GM23338 (cell line): Measurements from ENCODE around the gene PROKR2.

Experiments
- CREB1 ChIP-seq: fragments of 250-450 bp; sonication (Bioruptor Pico); IDR thresholded peaks from 2 replicates; pipeline ENCODE4 v1.5.0; 2020; ENCODE audit warnings: low read depth, mild to moderate bottlenecking, moderate library complexity
- EZH2 ChIP-seq: fragments of 200-600 bp; sonication (generic); IDR thresholded peaks from one replicate; pipeline ENCODE4 v1.8.0; 2017; ENCODE audit warnings: antibody characterized with exemption, mild to moderate bottlenecking, low read depth; ENCODE audit not compliant: unreplicated experiment
- EZH2phosphoT487 ChIP-seq: fragments of 200-600 bp; sonication (generic); IDR thresholded peaks from one replicate; pipeline ENCODE4 v1.8.1; 2018; ENCODE audit warnings: antibody characterized with exemption; ENCODE audit not compliant: unreplicated experiment
- NANOG ChIP-seq: IDR thresholded peaks from 2 replicates; pipeline ENCODE4 v1.6.1; 2016; ENCODE audit warnings: antibody characterized with exemption, borderline replicate concordance
- POLR2AphosphoS5 ChIP-seq: IDR thresholded peaks from 2 replicates; pipeline ENCODE4 v1.6.1; 2016; ENCODE audit warnings: antibody characterized with exemption, low read depth
- ZNF114 ChIP-seq: fragments of 250-450 bp; sonication (Bioruptor Pico); IDR thresholded peaks from 2 replicates; pipeline ENCODE4 v1.5.0; 2020; ENCODE audit warnings: mild to moderate bottlenecking, moderate library complexity
- TF ChIP-seq, protein P1 (sequence below): IDR thresholded peaks from 2 replicates; pipeline ENCODE4 v1.6.1; 2016; ENCODE audit warnings: antibody characterized with exemption
- TF ChIP-seq, protein P2 (sequence below), 2 experiments: fragments of 200-600 bp in 1 of 2; sonication (generic) in 1 of 2; conservative IDR thresholded peaks; 2 replicates each; pipeline versions ENCODE4 v1.5.1 to v1.6.1; 2016 to 2017; ENCODE audit warnings: antibody characterized with exemption in 2 of 2, low read depth in 2 of 2, mild to moderate bottlenecking in 2 of 2, moderate library complexity in 1 of 2
- TF ChIP-seq, protein P3 (sequence below): IDR thresholded peaks from one replicate; pipeline ENCODE4 v1.6.1; 2018; ENCODE audit warnings: antibody characterized with exemption; ENCODE audit not compliant: unreplicated experiment

DNA sequence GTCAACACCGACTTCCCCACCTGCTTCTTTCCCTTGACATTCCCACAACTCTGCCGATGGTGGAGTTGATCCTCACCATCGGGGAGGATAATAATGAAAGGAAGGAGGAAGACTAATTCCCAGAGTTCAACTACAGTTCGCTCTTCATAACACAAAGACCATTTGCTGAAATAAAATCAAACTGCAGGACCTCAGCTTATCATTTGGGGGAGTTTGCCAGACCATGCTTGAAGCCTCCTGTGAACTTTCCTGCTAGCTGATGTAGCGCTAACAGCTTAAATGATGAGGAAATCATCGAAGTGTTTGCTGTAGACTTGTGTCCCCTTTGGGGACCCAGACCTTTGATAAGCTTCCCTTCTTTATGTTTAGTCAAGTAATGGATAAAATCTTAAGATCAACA lies 26.2 kb downstream of the PROKR2 start:
- TF ChIP-seq POLR2AphosphoS5 (no peak), ZNF114 (CRISPR knock-in tag) (no peak), NANOG (no peak), CREB1 (no peak), EZH2 (no peak), EZH2phosphoT487 (no peak)
- TF ChIP-seq, protein P1, sequence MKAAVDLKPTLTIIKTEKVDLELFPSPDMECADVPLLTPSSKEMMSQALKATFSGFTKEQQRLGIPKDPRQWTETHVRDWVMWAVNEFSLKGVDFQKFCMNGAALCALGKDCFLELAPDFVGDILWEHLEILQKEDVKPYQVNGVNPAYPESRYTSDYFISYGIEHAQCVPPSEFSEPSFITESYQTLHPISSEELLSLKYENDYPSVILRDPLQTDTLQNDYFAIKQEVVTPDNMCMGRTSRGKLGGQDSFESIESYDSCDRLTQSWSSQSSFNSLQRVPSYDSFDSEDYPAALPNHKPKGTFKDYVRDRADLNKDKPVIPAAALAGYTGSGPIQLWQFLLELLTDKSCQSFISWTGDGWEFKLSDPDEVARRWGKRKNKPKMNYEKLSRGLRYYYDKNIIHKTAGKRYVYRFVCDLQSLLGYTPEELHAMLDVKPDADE = no peak
- TF ChIP-seq, protein P2, sequence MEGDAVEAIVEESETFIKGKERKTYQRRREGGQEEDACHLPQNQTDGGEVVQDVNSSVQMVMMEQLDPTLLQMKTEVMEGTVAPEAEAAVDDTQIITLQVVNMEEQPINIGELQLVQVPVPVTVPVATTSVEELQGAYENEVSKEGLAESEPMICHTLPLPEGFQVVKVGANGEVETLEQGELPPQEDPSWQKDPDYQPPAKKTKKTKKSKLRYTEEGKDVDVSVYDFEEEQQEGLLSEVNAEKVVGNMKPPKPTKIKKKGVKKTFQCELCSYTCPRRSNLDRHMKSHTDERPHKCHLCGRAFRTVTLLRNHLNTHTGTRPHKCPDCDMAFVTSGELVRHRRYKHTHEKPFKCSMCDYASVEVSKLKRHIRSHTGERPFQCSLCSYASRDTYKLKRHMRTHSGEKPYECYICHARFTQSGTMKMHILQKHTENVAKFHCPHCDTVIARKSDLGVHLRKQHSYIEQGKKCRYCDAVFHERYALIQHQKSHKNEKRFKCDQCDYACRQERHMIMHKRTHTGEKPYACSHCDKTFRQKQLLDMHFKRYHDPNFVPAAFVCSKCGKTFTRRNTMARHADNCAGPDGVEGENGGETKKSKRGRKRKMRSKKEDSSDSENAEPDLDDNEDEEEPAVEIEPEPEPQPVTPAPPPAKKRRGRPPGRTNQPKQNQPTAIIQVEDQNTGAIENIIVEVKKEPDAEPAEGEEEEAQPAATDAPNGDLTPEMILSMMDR (conservative IDR thresholded peaks at IDR 0.05; ENCODE audit: low read depth in 2 of 2) = no peak
- TF ChIP-seq, protein P3, sequence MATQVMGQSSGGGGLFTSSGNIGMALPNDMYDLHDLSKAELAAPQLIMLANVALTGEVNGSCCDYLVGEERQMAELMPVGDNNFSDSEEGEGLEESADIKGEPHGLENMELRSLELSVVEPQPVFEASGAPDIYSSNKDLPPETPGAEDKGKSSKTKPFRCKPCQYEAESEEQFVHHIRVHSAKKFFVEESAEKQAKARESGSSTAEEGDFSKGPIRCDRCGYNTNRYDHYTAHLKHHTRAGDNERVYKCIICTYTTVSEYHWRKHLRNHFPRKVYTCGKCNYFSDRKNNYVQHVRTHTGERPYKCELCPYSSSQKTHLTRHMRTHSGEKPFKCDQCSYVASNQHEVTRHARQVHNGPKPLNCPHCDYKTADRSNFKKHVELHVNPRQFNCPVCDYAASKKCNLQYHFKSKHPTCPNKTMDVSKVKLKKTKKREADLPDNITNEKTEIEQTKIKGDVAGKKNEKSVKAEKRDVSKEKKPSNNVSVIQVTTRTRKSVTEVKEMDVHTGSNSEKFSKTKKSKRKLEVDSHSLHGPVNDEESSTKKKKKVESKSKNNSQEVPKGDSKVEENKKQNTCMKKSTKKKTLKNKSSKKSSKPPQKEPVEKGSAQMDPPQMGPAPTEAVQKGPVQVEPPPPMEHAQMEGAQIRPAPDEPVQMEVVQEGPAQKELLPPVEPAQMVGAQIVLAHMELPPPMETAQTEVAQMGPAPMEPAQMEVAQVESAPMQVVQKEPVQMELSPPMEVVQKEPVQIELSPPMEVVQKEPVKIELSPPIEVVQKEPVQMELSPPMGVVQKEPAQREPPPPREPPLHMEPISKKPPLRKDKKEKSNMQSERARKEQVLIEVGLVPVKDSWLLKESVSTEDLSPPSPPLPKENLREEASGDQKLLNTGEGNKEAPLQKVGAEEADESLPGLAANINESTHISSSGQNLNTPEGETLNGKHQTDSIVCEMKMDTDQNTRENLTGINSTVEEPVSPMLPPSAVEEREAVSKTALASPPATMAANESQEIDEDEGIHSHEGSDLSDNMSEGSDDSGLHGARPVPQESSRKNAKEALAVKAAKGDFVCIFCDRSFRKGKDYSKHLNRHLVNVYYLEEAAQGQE = no peak
